Activated CD8-positive, alpha-beta memory T cell treated with anti-CD3 and anti-CD28 coated beads, Interleukin-2, amount 50 U/mL, for 24 hours (primary cell): ENCODE measurements around the gene KDM5B.
"Not testable (repeated sequence)": the region's sequence is repeated elsewhere in the genome, so short reads cannot be mapped to it uniquely, and the experiment has no call there.

Experiments used
- DNase-seq: peaks from one replicate; pipeline ENCODE4 v3.0.0-alpha.2; 2020; ENCODE audit errors: extremely low read depth

The KDM5B gene

DNA sequence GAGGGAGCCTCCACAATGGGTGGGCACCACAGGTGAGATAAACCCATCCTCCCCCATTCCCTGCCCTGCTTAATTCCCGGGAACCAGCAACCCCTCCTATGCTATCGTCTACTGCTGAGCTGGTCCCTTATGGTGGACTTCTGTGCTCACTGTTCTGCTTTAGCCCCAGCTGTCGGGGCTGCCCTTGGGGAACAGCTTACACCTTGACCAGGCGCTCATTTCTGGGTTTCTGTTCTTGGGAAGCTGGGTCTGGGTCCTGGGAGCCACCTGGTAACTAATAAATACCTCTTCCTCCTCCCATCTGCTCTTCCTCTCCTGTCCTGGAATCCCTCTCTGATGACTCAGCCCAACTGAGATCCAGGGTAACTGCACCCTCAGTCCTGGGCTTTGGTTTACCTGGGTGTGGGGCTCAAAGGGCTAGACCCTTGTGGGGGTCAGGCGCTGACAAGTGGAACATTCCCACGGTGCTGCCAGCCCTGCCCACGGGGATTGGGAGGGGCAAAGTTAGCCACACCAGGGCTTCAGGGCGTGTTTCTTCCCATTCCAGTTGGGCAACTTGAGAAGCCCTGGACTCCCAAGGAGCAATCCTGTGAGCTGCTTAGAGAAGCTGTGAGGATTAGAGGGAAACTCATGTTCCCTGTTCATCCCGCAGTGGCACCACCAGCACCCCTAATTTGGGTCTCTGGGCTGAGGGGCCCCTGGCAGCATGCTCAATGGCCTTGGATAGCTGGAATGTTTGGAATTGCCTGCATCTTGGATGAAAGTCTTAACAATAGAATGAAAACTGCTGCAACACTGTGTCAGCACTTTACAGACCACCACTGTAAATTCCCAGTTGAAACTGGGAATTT lies 4.2 kb upstream of the KDM5B start:
- no peak for DNase-seq

- no peak for DNase-seq
Measured at GRCh38 chr1:202811296-202812175, 3.3 kb upstream of the KDM5B start.

DNA sequence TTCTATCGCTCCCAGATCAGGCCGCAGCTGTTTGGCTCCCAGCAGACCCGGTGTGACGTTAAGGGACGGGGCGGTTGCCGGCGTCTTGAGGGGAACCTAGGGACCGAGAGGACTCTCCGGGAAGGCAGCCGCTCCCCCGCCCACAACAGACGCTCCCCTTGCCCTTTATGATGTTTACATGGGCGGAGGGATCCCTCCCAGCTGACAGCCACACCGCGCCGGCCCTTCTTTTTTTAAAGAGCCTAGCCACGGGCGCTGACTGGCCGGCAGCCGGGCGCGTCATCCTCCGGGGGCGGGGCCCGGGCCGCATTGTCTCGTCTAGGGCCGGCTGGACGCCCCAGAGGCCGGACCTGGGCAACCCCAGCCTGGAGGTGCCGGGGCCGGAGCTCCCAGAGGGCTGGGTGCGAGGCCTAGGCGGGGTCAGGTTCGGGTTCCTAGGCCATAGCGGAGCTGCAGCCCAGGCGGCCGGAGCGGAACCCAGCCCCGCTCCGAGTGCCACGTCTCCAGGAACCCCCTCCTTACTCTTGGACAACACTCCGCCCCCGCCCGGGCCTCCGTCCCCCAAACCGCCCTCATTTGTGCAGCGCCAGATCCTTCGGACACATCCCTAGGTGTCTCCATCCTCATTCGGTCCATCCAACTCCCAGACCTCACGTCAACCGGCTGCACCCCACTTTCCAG lies 2.5 kb upstream of the KDM5B start, which contains the start of gene PCAT6:
PCAT6 (plus strand) TSS at position 340 of the 681 bp plus-strand sequence.
- peak; percentile 64 for DNase-seq

DNA sequence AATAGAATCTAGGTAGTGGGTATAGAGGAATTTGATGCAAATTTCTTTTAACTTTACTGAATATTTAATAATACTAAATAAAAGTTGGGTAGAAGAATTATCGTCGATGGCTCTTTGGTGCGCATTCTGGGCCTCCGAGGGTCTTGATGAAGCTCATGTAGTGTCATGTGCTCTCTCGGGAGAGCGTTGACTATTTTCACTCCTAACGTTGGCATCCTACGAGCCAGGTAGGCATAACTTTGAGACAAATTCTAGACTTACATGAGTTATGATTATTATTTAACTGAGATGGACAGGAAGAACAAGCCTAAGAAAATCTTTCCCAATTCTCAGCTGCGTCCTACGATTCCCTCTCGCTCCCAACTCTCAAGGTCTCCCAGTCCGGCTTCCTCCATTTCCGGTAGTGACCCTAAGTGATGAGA lies 2.0 kb upstream of the KDM5B start:
- no peak for DNase-seq

- DNase-seq = no peak
Measured at GRCh38 chr1:202809597-202810159, 1.5 kb upstream of the KDM5B start.

GRCh38 chr1:202807451-202807925 lies 733 bp downstream of the KDM5B start:
- DNase-seq = no peak

DNA sequence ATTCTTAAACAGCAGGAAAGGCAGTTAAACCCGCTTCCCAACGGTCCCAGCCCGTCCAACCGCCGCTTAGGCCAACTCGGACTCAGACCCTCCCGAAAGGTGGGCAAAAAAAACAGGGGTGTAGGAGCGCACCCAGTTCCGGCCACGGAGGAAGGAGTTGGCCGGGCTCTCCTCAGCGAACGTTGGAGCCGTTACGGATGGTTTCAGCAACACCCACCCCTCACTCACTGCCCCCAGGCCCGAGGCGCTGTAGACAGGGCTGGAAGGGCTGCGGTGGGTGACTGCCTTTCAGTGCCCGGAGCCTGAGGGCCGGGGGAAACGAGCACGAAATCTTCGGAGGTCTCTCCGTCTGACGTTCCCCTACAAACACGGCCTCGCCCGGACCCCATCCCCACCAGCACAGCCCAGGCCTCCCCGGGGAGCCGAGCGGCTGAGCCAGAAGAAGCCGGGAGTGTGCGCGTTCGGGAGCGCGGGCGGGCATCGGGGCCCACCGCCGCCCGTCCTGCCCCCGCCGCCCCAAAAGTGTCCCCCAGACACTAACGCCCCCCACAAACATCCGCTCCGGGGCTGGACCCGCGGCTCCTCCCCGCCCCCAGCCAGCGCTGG lies 1.3 kb downstream of the KDM5B start:
- DNase-seq = no peak

DNA sequence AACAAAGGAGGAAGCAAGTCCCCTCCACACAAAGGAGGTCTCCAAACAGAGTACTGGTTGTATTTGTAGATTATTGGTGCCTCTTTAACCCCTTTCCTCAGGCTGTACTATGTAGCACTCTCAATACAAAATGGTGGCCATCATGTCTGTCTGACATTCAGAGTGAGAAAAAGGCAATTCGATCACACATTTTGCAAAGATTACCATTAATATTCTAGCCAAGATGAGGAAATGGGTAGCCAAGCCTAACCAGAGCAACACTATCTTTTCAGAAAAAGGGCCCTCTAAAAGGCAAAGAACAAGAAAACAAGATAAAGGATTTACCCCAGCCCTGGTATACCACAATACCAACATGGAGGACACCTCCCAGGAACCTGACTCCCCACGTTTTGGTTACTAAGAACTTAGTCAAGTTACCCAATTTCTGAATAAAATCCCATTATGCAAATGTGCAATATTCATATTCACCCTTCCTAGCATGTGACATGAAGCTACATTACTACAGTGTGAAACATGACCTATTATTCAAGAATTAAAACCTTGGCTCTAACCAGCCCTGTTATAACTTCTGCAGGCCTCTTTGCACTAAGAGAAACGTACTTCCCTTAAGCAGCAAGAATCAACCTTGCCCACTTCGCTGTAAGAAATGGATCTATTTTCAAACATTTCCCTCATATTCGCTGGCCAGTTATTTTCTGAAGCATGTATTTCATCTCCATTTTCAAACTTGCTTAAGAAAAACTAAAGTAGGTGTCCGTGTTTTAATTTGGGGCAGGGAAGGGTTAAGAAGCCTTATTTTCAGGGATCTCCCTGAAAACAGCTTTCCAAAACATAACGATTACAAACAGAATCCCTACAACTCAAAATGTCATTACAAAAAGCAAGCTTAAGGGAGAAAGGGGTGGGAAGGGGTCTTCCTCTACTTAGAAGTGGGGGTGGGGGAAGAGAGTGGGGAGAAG lies 2.1 kb downstream of the KDM5B start:
- DNase-seq = no peak

DNA sequence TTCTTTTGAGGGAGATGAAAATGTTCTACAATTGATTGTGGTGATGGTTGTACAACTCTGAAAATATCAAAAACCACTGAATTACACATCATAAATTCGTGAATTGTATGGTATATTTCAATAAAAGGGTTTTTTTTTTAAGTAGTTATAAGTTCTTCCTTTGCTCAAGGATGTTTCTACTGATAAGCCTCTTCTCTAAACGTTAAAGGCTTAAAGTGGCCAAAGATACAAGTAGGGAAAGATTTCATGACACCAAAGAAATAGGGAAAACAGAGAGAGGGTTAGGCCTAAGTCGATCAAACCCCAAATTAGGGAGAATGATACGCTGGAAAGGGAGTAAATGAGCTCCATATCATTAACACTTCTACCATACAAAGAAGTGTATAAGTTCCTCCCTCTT lies 4.1 kb downstream of the KDM5B start:
- no peak for DNase-seq

- DNase-seq = no peak
Measured at GRCh38 chr1:202802998-202803932, 5.0 kb downstream of the KDM5B start.

- no peak for DNase-seq
Measured at GRCh38 chr1:202802034-202802433, 6.2 kb downstream of the KDM5B start.

DNA sequence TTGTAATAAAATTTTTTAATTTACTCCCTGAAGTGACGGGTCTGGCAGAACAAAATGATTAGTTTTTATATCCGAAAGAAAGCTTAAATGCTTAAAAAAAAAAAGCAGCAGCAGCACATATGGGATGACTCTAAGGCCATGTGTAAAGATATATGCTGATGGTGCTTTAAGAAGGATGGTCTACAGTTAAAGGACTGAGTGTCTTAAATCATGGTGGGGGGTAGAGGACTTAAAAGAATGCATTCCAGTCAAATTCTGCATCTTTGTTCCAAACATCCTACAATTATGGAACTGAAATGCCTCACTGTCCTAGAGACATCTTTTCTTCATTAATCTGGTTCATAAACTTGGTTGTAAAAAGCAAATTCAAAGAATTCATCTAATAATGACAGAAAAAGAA lies 7.0 kb downstream of the KDM5B start:
- DNase-seq = no peak

DNA sequence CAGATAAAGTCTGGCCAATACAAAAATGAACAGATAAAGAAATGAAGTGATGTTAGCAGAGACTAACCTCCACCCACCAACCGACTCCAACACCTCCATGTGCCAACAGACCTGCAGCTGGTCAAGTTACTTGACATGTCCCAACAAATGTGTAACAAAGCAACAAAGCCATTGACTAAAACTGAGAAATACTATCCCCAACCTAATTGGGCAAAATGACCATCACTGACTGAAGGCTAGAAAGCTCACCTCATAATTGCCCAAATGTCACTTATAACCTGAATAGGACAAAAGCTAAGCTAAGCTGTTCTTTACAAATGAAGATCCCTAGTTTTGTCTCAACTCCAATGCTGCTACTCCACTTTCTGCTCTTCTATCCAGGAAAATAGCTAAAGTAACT lies 7.5 kb downstream of the KDM5B start:
- no peak for DNase-seq

DNA sequence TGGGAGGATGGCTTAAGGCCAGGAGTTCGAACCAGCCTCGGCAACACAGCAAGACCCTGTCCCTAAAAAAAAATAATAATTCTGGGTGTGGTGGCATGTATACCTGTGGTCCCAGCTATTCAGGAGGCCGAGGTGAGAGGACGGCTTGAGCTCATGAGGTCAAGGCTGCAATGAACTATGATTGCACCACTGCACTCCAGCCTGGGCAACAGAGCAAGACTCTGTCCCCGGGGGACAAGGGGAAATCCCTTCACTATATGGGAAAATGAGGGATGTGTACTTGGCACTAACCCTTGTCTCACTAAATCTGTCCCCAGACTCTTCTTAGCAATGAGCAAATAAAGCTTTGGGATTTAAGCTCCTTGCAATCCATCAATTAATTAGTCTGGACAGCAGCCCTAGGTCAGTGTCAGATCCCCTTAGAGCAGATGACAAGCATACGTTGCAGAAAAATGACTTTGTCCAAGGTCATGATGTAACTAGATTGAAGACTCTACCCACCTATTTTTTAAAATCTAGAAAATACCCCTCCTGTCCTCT lies 9.4 kb downstream of the KDM5B start:
- no peak for DNase-seq

GRCh38 chr1:202798260-202798659 lies 10.0 kb downstream of the KDM5B start:
- DNase-seq = no peak

GRCh38 chr1:202796670-202797069 lies 11.6 kb downstream of the KDM5B start:
- no peak for DNase-seq

GRCh38 chr1:202794931-202795330 lies 13.3 kb downstream of the KDM5B start:
- DNase-seq = not testable (repeated sequence)

DNA sequence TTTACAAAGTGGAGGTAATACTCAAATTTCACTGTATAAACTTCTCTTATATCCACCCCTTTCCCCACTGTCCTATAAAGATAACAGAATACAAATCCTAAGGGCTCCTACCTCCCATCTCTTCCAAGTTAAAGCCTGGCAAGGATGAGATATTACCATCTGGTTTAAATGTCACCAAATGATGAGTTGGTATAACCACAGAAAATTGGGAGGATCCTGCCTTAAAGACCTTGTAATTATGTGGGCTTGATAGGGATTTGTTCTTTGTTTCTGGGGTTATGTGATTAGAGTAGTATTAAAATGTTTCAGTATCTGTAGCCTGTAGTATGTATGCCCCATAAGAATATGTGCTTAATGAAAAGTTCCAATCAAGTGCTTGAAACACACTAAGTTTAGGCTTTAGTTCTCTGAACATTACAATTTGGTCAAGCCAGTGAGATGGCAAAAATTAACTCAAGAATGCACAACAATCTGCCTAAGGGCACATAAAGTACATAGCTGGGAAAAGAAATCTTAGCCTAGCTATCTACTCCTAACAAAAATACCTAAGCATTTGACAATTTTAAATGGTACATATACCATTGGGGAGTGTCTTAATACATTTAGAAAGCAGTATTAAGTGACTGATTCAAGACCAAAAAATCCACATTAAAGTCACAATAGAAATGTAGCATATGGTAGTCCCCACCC lies 14.0 kb downstream of the KDM5B start:
- no peak for DNase-seq
